Panc1 (cell line): ENCODE data around the gene TMED8. TPM values are rescaled to one million over a fixed set of nuclear protein-coding genes. Genes with fewer than 3 reads are reported as not detected.

Experiments
- ATAC-seq: fragments of 200-7000 bp; cut with Tn5 transposase; 2 replicates; pipeline ENCODE4 v1.9.1; 2020; ENCODE audit warnings: mild to moderate bottlenecking, moderate library complexity
- BruUV-seq: library from RNA; stranded (reverse); fragments of 400-500 nt; replicated peaks from 2 replicates; lab custom pipeline; 2021; lab: Mats Ljungman, UMichigan
- CTCF ChIA-PET: fragments of 300-600 bp; sonication (Branson Sonifier 250); formaldehyde crosslinking; loops from one replicate; lab custom pipeline; 2022; ENCODE audit warnings: antibody characterized with exemption; lab: Charles Lee
- POLR2A ChIA-PET: fragments of 300-600 bp; sonication (Branson Sonifier 250); formaldehyde crosslinking; loops from one replicate; lab custom pipeline; 2022; ENCODE audit warnings: antibody characterized with exemption; lab: Charles Lee
- DNase-seq: peaks from one replicate; pipeline ENCODE4 v3.0.0-alpha.2; 2010; ENCODE audit warnings: low read depth, low spot score
- H3K27ac ChIP-seq: 2 replicates; pipeline ENCODE4 v1.5.1; 2011; ENCODE audit warnings: mild to moderate bottlenecking, low read length, inconsistent platforms
- H3K27me3 ChIP-seq: fragments of 200-500 bp; sonication (Bioruptor generic); 2 replicates; pipeline ENCODE4 v1.6.0; 2014; ENCODE audit warnings: low read length, inconsistent platforms; ENCODE audit not compliant: control insufficient read depth, insufficient read depth
- H3K36me3 ChIP-seq: fragments of 200-500 bp; sonication (Bioruptor generic); 2 replicates; pipeline ENCODE4 v1.5.1; 2014; ENCODE audit warnings: inconsistent platforms, mild to moderate bottlenecking, low read length, moderate library complexity; ENCODE audit not compliant: control insufficient read depth, insufficient read depth
- H3K4me1 ChIP-seq: 2 replicates; pipeline ENCODE4 v1.5.1; 2011; ENCODE audit warnings: inconsistent platforms, mild to moderate bottlenecking, low read length, moderate library complexity; ENCODE audit not compliant: control insufficient read depth, insufficient read depth
- H3K4me3 ChIP-seq, 2 experiments: 2 replicates each; pipeline ENCODE4 v1.5.1; 2011 to 2012; ENCODE audit warnings: low read depth in 2 of 2, low read length in 2 of 2, mild to moderate bottlenecking in 2 of 2, inconsistent platforms in 1 of 2, moderate library complexity in 1 of 2
- H3K9me3 ChIP-seq: fragments of 200-500 bp; sonication (Bioruptor generic); 2 replicates; pipeline ENCODE4 v1.5.1; 2014; ENCODE audit warnings: low read depth, mild to moderate bottlenecking, inconsistent platforms, low read length, moderate library complexity; ENCODE audit not compliant: control insufficient read depth, insufficient read depth
- POLR2AphosphoS5 ChIP-seq: IDR thresholded peaks from 2 replicates; pipeline ENCODE4 v1.6.1; 2012; ENCODE audit warnings: mild to moderate bottlenecking, low read depth, low read length, moderate library complexity
- SIN3A ChIP-seq: IDR thresholded peaks from 2 replicates; pipeline ENCODE4 v1.6.1; 2012; ENCODE audit warnings: low read depth, mild to moderate bottlenecking, low read length, moderate library complexity, borderline replicate concordance; ENCODE audit not compliant: insufficient read depth
- TCF7L2 ChIP-seq: IDR thresholded peaks from 2 replicates; pipeline ENCODE4 v1.6.1; 2011; ENCODE audit warnings: mild to moderate bottlenecking, low read depth, low read length, inconsistent platforms
- in situ Hi-C: cut with HindIII; loops from 2 replicates; pipeline ENCODE4 v1.10.0; 2016; ENCODE audit warnings: low sequenced_read_pairs, low pct_unique_long_range_greater_than_20kb
- intact Hi-C: fragments of 100-400 bp; cut with micrococcal nuclease; formaldehyde crosslinking; loops from one replicate; pipeline ENCODE4 v1.10.0; 2022; ENCODE audit not compliant: unreplicated experiment
- total RNA-seq: library from RNA; stranded (reverse); gene quantifications from one replicate; pipeline ENCODE4 v1.2.1, GENCODE V29; 2021; ENCODE audit not compliant: unreplicated experiment
- TF ChIP-seq, protein P1 (sequence below), 2 experiments: IDR thresholded peaks; 2 replicates each; pipeline ENCODE4 v1.6.1; 2011 to 2012; ENCODE audit warnings: low read depth in 2 of 2, control low read depth in 1 of 2, low read length in 1 of 2, mild to moderate bottlenecking in 1 of 2, moderate library complexity in 1 of 2; ENCODE audit not compliant: insufficient read depth in 1 of 2
- TF ChIP-seq, protein P2 (sequence below): fragments of 450-650 bp; IDR thresholded peaks from 2 replicates; pipeline ENCODE4 v1.5.1; 2017; ENCODE audit warnings: mild to moderate bottlenecking

Gene TMED8
- total RNA-seq, 1 experiment from 2014 or later: 8.5 TPM

DNA sequence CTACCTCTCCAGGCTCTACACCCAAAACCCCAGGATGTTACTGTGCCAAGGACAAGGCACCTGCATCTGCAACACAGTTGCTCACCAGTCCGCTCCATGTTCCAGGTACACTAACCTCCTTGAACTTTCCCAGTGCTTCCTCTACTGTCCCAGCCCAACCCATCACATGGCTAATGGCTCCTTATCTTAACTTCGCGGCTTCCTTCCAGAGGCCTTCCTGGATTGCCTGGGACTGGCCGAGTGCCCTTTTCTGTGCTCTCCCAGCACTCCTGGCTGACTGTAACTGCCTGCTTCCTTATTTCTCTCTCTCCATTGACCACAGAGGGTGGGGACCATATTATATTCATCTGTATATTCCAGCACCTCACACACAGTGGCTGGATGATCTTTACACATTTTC is 77.1 kb downstream of the TMED8 start:
- intact Hi-C loops (loop anchor here (5.0 kb wide), 1 partner anchor 147 kb away; no protein-coding TSS in a partner anchor), in situ Hi-C loops (no loop called here)
- POLR2A ChIA-PET: interaction anchor here (0.6 kb wide), 1 partner anchor 443 kb away, joined by 3 read pairs; no protein-coding TSS in a partner anchor
- no peaks in the 10 kb centered on the region for H3K27me3 ChIP-seq
- H3K4me1 ChIP-seq: peaks cover 17% of the 10 kb centered on the region
- CTCF ChIA-PET: no interaction called here
- no TSS peak for BruUV-seq
- no peaks in the 10 kb centered on the region; the same call in 1 of the 2 replicates for H3K36me3 ChIP-seq
- H3K27ac ChIP-seq: no peak overlapping the region
- ATAC-seq: no peak
- DNase-seq: no peak
- no peak overlapping the region for H3K4me3 ChIP-seq
- TF ChIP-seq, protein P1, sequence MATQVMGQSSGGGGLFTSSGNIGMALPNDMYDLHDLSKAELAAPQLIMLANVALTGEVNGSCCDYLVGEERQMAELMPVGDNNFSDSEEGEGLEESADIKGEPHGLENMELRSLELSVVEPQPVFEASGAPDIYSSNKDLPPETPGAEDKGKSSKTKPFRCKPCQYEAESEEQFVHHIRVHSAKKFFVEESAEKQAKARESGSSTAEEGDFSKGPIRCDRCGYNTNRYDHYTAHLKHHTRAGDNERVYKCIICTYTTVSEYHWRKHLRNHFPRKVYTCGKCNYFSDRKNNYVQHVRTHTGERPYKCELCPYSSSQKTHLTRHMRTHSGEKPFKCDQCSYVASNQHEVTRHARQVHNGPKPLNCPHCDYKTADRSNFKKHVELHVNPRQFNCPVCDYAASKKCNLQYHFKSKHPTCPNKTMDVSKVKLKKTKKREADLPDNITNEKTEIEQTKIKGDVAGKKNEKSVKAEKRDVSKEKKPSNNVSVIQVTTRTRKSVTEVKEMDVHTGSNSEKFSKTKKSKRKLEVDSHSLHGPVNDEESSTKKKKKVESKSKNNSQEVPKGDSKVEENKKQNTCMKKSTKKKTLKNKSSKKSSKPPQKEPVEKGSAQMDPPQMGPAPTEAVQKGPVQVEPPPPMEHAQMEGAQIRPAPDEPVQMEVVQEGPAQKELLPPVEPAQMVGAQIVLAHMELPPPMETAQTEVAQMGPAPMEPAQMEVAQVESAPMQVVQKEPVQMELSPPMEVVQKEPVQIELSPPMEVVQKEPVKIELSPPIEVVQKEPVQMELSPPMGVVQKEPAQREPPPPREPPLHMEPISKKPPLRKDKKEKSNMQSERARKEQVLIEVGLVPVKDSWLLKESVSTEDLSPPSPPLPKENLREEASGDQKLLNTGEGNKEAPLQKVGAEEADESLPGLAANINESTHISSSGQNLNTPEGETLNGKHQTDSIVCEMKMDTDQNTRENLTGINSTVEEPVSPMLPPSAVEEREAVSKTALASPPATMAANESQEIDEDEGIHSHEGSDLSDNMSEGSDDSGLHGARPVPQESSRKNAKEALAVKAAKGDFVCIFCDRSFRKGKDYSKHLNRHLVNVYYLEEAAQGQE (IDR thresholded peaks at IDR 0.05; ENCODE audit: insufficient read depth in 1 of 2, low read depth in 2 of 2, low read length in 1 of 2): no peak
- TF ChIP-seq, protein P2, sequence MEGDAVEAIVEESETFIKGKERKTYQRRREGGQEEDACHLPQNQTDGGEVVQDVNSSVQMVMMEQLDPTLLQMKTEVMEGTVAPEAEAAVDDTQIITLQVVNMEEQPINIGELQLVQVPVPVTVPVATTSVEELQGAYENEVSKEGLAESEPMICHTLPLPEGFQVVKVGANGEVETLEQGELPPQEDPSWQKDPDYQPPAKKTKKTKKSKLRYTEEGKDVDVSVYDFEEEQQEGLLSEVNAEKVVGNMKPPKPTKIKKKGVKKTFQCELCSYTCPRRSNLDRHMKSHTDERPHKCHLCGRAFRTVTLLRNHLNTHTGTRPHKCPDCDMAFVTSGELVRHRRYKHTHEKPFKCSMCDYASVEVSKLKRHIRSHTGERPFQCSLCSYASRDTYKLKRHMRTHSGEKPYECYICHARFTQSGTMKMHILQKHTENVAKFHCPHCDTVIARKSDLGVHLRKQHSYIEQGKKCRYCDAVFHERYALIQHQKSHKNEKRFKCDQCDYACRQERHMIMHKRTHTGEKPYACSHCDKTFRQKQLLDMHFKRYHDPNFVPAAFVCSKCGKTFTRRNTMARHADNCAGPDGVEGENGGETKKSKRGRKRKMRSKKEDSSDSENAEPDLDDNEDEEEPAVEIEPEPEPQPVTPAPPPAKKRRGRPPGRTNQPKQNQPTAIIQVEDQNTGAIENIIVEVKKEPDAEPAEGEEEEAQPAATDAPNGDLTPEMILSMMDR: no peak
- H3K9me3 ChIP-seq: no peaks in the 10 kb centered on the region

DNA sequence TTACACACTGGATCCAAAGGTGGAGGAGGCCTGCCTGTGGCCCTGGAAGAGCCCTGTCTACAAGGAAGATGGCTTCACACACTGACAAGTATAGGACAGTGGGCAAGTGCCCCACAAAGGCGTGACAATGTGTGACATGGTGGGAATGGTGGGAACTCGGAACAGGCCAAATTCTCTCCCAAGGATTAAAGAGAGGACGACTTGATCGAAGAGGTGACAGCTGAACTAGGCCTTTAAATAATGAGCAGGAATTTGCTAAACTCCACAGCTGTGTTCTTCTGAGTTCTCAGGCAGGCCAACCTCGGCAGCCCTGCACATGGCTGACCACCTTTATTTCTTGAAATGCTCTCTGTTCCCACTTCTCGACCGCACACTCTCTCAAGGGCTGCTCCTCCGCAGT is 80.0 kb downstream of the TMED8 start:
- Histone ChIP-seq H3K4me3 (no peak overlapping the region), H3K27me3 (no peaks in the 10 kb centered on the region), H3K9me3 (no peaks in the 10 kb centered on the region), H3K4me1 (no peaks in the 10 kb centered on the region), H3K27ac (no peak overlapping the region), H3K36me3 (no peaks in the 10 kb centered on the region; the same call in 1 of the 2 replicates)
- in situ Hi-C loops (no loop called here), intact Hi-C loops (loop anchor here (5.0 kb wide), 1 partner anchor 145 kb away; no protein-coding TSS in a partner anchor)
- TF ChIP-seq POLR2AphosphoS5 (no peak), TCF7L2 (no peak), SIN3A (no peak)
- TF ChIP-seq, protein P2: no peak
- TF ChIP-seq, protein P1 (IDR thresholded peaks at IDR 0.05; ENCODE audit: insufficient read depth in 1 of 2, low read depth in 2 of 2, low read length in 1 of 2): no peak
- no peak for DNase-seq
- ChIA-PET POLR2A (no interaction called here), CTCF (no interaction called here)
- no peak for ATAC-seq
- no TSS peak for BruUV-seq
